ENCODE data around the gene ACTR1B.
"Not testable (repeated sequence)": the region's sequence is repeated elsewhere in the genome, so short reads cannot be mapped to it uniquely, and the experiment has no call there.

Gene ACTR1B

DNA sequence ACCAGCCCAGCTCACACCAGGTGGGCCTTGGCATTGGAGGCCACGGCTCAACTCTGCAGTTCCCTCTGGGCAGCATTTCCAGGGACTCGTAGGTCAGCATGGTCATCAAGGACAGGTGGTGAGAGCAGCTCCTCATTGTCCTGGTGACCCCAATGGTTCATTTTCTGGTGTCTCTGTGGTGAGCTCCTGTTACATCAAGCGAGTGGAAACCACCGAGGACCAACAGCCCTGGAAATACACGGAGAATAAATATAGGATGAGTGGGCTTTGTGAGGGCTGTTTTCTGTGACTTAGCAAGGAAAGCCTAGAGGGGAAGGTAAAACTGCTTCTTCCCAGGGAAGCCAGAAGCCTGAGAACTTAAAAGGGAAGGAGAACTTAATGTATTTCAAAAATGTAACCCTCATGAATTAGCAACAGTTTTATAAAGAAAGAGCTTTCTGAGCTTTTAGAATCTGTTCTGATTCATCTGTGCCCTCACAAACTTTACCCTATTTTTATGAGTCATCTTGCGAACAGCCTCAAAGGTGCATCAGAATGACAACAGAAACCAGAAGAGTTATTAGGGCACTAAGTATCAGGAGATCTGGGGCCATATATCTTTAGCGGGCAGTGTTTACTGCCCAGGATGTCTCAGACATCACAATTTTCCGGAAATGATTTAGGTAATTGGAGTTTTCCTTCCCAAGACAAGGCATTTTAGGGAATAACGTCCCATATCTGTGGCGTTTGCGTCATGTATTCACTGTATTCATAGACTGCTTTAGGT is 24.4 kb upstream of the ACTR1B start:
- H3K27ac ChIP-seq, result no peak overlapping the region
- TF ChIP-seq, protein P1, sequence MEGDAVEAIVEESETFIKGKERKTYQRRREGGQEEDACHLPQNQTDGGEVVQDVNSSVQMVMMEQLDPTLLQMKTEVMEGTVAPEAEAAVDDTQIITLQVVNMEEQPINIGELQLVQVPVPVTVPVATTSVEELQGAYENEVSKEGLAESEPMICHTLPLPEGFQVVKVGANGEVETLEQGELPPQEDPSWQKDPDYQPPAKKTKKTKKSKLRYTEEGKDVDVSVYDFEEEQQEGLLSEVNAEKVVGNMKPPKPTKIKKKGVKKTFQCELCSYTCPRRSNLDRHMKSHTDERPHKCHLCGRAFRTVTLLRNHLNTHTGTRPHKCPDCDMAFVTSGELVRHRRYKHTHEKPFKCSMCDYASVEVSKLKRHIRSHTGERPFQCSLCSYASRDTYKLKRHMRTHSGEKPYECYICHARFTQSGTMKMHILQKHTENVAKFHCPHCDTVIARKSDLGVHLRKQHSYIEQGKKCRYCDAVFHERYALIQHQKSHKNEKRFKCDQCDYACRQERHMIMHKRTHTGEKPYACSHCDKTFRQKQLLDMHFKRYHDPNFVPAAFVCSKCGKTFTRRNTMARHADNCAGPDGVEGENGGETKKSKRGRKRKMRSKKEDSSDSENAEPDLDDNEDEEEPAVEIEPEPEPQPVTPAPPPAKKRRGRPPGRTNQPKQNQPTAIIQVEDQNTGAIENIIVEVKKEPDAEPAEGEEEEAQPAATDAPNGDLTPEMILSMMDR (conservative IDR thresholded peaks at IDR 0.05), result no peak
- TF ChIP-seq ZFX (IDR thresholded peaks at IDR 0.05), result no peak

DNA sequence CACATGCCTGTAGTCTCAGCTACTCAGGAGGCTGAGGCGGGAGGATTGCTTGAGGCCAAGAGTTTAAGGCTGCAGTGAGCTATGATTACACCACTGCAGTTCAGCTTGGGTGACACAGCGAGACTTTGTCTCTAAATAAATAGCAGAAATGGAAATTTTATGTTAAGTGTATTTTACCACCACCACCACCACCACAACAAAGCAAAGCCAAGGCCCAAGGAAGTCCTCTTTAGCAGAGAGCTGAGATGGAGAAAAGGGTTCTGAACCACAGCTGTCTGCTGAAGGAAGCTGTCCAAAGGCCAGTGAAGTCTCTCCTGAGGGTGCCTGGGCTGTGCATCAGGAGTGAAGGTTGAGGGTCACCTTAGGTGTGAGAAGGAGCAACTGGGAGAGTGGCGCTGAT is 23.4 kb upstream of the ACTR1B start:
- not testable (repeated sequence) for H3K27ac ChIP-seq

DNA sequence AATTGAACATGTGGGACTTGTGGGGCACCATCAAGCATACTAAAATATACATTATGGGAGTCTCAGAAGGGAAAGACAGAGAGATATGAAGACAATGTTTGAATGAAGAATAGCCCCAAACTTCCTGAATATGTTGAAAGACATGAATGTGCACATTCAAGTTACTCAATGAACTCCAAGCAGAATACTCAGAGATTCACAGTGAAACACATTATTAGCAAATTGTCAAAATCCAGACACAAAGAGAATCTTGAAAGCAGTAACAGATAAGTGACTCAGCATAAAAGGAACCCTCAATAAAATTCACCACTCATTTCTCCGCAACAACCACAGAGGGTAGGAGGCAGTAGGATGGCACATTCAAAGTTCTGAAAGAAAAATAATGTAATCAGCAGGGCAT is 14.5 kb upstream of the ACTR1B start:
- H3K27ac ChIP-seq, result no peak overlapping the region
- TF ChIP-seq, protein P1 (conservative IDR thresholded peaks at IDR 0.05), result no peak
- no peak for TF ChIP-seq ZFX (IDR thresholded peaks at IDR 0.05)

DNA sequence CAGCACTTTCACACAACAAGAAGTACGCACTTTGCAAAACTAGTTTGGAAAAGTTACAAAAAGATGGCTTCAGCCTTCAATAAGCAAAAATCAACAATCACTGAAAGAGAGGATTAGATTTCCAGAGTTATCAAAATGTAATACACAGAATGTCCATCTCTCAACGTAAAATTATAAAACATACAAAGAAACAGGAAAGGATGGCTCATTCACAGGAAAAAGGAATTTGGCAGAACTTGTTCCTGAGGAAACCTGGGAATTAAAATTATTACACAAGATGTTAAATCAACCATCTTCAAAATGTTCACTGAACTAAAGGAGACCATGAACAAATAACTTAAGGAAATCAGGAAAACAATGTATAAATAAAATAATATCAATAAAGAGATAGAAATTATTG is 13.6 kb upstream of the ACTR1B start:
- H3K27ac ChIP-seq, result no peak overlapping the region
- TF ChIP-seq, protein P1 (conservative IDR thresholded peaks at IDR 0.05), result no peak
- TF ChIP-seq ZFX (IDR thresholded peaks at IDR 0.05), result no peak

DNA sequence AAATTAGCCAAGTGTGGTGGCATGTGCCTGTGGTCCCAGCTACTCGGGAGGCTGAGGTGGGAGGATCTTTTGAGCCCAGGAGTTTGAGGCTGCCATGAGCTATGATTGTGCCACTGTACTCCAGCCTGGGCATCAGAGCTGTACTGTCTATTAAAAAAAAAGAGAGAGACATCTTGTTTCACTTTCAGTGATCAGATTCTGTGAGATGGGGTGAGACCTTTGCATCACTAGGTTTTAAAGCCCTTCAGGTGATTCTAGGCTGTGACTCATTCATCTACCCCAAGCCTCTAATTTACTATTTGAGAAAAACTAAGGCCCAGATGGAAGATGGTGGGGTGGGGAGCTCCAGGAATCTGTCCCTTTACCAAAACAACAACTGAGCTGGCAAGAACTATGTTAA is 12.8 kb upstream of the ACTR1B start:
- TF ChIP-seq, protein P1 (conservative IDR thresholded peaks at IDR 0.05), result no peak
- TF ChIP-seq ZFX (IDR thresholded peaks at IDR 0.05), result no peak
- no peak overlapping the region for H3K27ac ChIP-seq

DNA sequence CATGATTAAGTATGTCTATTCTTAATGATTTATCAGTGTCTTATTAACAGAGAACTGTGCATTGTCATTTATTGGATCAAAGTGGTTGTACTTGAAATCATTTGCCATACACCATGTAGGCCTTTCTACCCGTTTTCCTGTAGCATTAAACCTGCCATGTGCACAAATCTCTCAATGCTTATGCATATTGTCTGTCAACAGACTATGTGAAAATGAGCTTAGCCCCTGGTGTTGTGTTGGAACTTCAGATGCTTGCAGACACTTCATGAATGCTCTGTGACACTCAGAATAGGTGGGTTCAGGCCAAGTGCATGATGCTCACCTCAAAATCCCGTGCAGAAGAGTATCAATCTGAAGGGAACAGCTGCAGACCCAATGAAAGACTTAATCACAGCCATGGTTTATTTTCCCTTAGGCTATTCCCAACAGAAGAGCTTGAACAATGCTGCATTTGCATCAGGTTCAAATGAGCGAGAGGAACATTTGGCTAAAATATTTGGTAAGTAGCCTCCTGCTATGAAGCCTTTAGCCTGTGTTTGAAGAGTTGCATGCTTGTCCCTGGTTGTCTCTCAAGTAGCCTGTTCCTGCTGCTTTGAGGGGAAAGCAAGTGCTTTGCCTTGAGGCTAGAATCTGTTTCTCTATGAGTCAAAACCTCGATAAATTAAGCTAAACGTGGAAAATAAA is 11.7 kb upstream of the ACTR1B start:
- TF ChIP-seq, protein P1 (conservative IDR thresholded peaks at IDR 0.05), result no peak
- TF ChIP-seq ZFX (IDR thresholded peaks at IDR 0.05), result no peak
- no peak overlapping the region for H3K27ac ChIP-seq

DNA sequence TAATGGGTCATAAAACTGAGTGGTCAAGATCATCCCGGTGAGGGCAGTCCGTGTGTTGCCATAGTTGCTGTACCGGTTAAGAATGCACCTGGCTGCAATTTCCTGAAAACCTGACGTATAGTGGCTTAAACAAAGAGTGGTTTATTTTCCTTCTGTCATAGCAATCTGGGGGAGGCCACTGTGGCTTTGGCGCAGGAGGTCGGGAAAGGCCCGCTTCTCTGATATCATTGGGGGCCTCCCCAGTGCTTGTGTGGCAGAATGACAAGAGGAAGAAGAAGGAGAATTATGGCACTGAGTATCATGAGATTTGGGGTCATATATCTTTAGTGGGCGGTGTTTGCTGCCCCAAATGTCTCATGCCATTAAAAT is 10.1 kb upstream of the ACTR1B start:
- no peak overlapping the region for H3K27ac ChIP-seq
- no peak for TF ChIP-seq ZFX (IDR thresholded peaks at IDR 0.05)
- TF ChIP-seq, protein P1 (conservative IDR thresholded peaks at IDR 0.05), result no peak

All from C4-2B (cell line).